Upper lobe of left lung (tissue), 4 donors: ENCODE measurements around the gene TCF12.

Source experiments
- CTCF ChIP-seq, 6 experiments: fragments of 450-650 bp in 4 of 6; fragments of 200-600 bp in 2 of 6; sonication (generic) in 2 of 6; IDR thresholded peaks; one replicate each; pipeline ENCODE4 v1.5.1; 2016 to 2019; ENCODE audit warnings: antibody characterized with exemption in 6 of 6
- POLR2AphosphoS5 ChIP-seq, 2 donors: sonication (generic); formaldehyde crosslinking; IDR thresholded peaks; one replicate each; pipeline ENCODE4 v1.5.1; 2017; ENCODE audit warnings: antibody characterized with exemption in 2 of 2

DNA sequence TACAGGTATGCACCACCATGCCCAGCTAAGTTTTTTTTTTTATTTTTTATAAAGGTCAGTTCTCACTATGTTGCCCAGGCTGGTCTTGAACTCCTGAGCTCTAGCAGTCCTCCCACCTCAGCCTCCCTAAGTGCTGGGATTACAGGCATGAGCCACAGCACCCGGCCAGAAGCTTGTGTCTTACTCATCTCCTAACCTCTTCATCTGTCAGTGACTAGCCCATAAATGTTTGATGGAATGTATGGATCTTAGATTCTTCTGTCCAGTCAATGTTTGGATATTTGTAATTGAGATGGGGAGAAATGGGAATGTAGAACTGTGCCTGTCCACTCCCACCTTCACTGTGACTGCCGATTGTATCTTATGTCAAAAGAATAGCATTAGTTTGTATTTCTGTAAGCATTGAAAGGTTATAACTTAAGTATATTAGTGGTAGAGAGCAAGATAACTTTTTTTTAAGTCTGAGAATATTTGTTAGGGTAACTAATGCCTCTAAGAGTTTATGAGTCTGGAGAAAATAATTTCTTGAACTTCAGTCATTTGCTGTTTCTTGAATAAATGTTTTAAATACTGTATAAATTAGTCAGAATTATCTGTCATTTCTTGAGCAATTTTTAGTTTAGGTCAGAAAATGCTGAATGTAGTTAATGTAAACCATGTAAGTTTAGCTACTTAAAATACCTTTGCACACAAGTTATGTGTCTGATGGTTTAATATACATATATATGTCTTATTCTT, 242.5 kb downstream of the TCF12 start:
- no peak for TF ChIP-seq CTCF (IDR thresholded peaks at IDR 0.05)
- no peak for TF ChIP-seq POLR2AphosphoS5 (IDR thresholded peaks at IDR 0.05)
